Skeletal muscle cell (primary cell): ENCODE results near the gene DHRS3.

Source experiments
- DNase-seq: peaks from one replicate; pipeline ENCODE4 v3.0.0-alpha.2; 2010; ENCODE audit warnings: low read depth
- H3K4me3 ChIP-seq: 2 replicates; pipeline ENCODE4 v1.5.1; 2011; ENCODE audit warnings: low read depth, mild to moderate bottlenecking, control low read depth, low read length, moderate library complexity

The DHRS3 gene

DNA sequence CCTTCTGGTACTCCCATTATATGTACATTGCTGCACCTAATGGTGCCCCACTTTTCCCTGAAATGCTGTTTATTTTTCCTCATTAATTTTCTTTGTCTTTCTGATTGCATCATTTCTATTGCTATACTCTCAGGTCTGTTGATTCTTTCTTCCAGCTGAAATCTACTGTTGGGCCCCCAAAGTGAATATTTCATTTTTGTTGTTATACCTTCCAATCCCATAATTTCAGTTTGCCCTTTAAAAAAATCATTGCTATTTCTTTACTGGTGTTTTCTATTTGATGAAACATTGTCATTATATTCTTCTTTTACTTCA, 22.9 kb upstream of the DHRS3 start:
- no peak overlapping the region for H3K4me3 ChIP-seq
- DNase-seq, result no peak

DNA sequence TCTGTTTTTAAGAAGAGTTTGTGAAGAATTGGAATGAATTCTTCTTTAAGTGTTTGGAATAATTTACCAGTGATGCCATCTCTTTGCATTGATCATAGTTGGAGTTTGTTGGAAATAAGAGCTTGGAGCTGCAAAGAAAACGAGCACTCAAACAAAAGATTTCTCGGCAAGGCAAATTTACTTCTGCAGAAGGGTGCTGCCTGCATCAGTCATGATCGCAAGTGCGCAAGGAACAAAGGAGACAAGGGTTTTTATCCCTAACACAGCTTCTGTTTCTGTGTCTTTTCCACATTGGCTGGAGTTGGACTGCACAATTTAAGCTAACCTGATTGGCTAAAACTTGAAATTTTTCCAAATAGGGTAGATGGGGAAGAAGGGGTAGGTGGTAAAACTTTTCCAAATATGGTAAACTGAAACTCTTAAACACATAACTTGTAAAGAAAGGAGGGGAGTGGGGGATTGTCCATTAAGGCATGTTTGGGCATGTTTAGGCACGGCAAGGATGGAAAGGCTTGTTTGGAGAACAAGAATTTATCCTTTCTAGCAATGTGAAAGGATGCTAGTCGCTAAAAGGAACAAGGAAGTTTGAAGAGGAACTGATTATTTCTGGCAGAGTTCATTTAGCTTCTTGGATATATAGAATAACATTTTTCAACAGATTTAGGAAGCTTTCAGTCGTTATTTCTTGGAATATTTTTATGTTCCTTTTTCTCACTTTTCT, 22.4 kb upstream of the DHRS3 start:
- no peak for DNase-seq
- H3K4me3 ChIP-seq, result no peak overlapping the region

DNA sequence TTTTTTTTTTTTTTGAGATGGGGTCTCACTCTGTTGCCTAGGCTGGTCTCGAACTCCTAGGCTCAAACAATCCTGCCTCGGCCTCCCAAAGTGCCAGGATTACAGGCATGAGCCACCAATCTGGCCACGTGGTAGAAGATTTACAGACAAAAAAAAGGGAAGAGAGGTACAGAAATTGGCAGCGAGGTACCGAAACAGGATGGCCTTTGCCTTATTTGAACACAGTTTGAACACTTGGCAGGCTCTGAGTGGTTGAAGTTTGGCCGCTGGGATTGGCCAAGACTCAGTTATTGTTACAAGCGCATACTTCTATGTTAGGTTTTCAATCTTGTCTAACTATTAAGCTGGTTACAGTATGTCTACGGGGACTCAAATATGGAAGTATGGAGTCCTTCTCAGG, 19.7 kb upstream of the DHRS3 start:
- DNase-seq, result no peak
- no peak overlapping the region for H3K4me3 ChIP-seq

DNA sequence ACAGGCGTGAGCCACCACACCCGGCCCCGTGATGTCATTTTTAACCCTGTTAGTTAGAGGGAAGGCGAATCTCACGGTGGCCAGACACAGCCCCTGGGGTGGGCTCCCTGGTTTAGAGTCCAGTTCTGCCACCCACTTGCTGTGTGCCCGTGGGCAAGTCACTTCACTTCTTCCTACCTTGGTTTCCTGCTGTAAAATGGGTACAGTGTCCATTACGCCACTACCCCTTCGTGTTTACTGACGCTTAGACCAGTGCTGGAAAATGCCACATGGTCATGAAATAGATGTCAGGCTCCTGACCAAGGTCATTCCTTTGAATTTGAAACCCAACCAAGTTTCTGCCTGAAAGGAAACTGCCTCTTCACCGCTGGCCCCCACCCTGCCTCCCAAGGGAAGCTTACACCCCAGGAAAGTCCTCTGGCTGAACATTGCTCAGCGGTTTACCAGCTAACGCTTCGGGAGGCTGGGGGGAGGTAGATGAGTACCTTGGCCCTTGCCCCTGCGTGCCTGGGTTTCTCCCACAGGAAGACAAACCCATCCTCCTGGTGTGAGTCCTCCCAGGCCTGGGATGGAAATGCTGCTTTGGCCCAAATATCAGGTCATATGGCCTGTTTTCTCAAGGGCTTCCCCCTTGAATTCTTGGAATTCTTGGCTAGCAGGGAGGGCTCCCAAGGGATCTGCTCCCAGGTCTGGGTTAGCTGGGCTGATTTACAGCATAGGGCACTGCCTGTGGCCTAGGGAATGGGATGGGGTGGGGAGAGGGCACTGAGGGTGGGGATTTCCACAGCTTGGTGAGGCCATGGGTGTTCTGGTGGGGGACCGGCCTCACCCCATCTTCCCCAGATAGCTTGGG, 18.3 kb upstream of the DHRS3 start:
- no peak overlapping the region for H3K4me3 ChIP-seq
- DNase-seq, result peak; percentile 29

DNA sequence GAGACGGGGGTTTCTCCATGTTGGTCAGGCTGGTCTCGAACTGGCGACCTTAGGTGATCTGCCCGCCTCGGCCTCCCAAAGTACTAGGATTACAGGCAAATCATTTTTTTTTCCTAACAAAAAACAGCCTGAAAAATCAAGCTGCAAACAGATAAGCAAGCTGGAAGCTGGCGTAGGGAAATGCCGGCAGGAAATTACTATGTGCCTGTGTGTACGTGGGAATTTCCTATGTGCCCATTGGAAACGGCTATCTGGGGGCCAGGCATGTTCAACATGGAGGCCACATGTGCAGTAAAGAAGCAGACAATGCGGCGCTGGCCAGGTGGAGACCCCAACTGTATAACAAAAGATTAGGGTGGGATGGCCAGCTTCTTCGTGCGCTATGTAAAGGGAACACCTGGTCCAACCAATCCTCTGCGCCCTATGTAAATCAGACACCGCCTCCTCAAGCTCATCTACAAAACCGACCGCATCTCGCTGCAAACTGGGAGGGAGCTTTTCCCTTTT, 16.7 kb upstream of the DHRS3 start:
- no peak for DNase-seq
- H3K4me3 ChIP-seq, result no peak overlapping the region

DNA sequence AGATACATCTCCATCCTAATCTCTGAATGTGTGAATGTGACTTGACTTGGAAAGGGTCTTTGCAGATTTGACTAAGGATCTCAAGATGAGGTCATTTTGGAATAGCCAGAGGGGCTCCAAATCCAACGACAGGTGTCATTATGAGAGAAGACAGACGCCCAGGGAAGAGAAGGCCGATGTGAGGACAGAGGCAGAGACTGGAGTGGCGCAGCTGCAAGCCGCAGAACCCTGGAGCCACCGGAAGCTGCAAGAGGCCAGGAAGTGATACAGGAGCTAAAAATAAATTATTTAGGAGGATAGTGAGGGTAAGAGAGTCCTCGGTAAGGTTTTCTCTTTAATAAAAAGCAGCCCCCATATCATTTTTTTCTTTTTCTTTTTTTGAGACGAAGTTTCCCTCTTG, 16.1 kb upstream of the DHRS3 start:
- H3K4me3 ChIP-seq, result no peak overlapping the region
- DNase-seq, result no peak

DNA sequence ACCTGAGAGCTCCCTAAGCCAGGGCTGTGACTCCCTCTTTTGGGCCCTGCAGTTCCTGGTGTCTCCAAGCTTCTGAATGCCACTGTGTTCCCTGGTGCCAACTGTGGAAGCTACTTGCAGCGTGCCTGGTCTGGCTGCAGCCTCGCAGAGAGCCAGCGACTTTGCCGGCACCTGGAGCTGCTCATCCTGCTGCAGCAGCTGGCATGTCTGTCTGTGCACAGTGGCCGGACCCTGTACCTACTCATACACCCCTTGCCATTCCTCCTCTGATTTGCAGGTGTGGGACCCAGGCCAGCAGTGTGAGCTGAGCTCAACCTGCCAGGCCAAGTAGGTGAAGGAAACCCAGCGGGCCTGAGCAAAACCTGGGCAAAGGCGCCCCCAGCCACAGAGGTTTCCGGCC, 13.6 kb upstream of the DHRS3 start:
- no peak overlapping the region for H3K4me3 ChIP-seq

DNA sequence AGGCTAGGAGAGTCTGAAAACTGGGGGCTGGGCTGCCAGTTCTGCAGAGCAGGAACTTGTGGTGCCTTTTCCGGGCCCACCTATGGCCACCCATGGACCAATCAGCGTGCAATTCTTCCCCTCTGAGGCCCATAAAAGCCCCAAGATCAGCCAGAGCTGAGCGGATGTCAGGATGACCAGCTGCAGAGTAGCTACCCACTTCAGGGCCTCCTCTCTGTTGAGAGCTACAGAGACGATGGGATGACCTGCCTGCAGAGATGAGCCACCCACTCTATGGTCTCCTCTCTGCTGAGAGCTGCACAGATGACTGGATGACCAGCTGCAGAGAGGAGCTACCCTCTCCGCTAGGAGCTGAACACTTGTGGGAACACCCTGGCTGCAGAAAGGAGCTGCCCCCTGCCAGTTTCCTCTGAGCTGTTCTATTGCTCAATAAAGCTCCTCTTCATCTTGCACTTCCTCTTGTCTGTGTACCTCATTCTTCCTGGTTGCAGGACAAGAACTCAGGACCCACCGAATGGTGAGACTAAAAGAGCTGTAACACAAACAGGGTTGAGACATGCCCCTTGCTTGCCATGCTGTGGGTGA, 13.0 kb upstream of the DHRS3 start:
- H3K4me3 ChIP-seq, result no peak overlapping the region
- no peak for DNase-seq

More for the DNA sequence above, 13.6 kb upstream of the DHRS3 start:
- no peak for DNase-seq

DNA sequence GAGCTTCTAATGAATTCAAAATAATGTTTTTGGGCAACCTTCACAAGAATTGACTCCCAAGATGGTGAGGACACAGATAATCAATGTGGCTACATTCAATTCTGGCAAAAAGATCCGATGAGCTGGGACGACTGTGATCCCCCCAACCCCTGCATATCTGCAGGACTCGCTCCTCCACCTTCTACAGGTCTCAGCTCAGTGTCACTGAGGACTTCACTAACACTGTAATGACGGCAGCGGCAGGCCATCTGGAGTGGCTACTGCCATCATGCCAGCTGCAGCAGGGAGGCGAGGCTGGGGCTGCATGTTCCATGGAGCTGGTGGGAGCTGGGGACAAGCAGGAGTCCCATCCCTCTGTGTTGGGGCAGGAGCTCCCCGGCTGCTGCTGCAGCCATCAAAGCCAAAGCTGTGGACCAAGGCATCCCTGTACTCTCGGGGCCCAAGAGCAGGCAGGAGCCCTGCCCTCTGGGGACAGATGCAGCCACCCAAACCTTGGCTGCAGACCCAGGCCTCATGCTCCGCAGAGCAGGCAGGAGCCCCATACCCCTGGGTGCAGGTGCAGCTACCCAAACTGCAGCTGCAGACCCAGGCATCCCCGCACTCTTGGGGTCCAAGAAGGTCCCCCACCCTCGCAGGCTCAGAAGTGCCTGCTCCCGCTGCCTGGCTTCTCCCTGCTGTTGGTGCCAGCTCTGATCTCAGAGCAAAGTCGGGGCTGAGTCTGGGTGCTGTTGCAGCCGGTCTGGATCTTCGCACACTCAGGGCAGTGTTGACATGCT, 12.2 kb upstream of the DHRS3 start:
- no peak overlapping the region for H3K4me3 ChIP-seq
- no peak for DNase-seq

DNA sequence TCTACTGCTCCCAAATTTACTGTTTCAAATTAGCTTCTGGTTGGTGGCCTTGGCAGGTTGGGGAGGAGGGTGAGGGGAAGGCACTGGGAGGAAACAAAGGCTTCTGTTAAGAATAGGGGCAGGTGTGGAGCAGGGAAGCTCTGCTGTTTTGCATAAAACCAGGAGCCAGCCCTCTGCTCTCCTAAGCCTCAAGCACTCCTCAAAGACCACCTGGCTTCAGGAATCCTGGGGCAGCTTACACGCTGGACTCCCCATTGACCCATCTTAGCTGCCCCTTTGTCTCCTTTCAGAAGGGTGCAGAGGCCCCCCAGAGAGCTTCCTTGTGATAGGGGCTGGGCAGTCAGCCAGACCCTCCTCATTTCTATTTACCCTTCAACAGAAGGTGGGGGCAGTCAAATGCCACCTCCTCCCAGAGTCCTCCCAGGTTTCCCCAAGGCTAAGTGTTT, 11.5 kb upstream of the DHRS3 start:
- no peak overlapping the region for H3K4me3 ChIP-seq
- DNase-seq, result no peak

DNA sequence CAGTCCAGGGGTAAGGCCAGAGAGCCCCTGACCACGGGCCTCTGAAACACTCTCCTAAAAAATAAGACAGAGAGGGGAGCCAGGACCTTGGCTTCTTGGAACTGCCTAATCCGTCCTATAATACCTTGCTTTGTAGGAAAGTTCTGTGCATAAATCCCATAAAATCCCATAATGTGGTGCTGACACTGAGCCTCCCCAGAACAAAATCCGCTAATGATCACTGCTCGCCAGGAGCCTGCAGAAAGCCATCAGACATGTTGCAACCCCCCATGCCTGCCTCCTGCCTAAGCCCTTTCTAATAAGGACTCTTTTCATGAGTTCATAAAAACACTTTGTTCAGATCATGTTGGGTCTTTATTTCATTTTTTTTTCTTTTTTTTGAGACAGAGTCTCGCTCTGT, 9.3 kb upstream of the DHRS3 start:
- DNase-seq, result no peak
- no peak overlapping the region for H3K4me3 ChIP-seq

DNA sequence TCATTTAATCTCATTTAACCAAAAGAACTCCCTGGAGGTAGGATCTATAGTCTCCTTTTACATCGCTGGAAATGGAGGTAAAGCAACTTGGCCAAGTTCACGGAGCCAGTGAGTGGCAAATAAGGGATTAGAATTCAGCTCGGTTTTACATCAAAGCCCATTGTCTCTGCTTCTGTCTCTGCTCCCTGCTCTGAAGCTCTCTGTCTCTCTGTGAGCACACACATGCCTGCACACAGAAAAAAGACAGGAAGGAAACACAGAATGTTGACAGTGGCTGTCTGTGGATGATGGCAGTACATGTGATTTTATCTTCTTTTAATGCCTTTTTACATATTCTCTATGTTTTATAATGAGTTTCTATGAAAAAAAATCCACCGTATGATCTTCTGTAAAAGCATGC, 8.9 kb upstream of the DHRS3 start:
- DNase-seq, result no peak

DNA sequence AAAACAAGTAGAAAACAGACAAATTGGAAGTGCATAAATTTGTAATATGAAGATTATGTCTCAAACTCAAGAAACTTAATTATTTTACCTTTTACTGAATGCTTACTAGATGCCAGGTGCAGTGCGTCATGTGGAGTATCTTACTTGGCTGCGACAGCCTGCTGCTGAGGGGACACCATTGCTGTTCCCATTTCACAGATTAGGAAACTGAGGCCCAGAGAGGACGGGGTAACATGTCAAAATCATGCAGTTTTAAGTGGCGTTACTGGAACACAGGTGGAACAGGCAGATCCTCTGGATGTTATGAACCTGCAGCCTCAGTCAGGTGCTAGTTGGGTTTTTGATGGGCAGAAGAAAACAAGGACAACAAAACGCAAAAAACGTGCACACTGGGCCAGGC, 7.3 kb upstream of the DHRS3 start:
- no peak overlapping the region for H3K4me3 ChIP-seq
- no peak for DNase-seq

More for the DNA sequence above, 8.9 kb upstream of the DHRS3 start:
- no peak overlapping the region for H3K4me3 ChIP-seq

DNA sequence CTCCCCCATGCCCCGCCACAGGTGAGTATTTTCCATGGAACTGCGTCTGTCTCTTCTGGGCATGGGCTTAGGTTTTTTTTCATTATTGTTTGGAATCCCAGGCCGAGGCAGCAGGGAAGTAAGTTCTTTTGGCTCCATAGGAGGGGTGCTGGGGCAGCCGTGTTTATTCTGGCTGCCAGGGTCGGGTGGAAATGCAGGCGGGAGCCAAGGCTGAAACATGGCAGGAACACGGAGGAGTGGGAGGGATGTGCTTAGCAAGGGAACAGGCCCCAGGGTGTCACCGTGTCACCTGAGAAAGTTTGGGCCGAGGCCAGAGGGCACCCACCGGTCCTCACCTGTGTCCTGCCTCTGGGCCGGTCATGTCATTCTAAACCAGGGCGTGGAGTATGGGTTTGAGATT, 4.5 kb upstream of the DHRS3 start:
- no peak overlapping the region for H3K4me3 ChIP-seq
- no peak for DNase-seq

DNA sequence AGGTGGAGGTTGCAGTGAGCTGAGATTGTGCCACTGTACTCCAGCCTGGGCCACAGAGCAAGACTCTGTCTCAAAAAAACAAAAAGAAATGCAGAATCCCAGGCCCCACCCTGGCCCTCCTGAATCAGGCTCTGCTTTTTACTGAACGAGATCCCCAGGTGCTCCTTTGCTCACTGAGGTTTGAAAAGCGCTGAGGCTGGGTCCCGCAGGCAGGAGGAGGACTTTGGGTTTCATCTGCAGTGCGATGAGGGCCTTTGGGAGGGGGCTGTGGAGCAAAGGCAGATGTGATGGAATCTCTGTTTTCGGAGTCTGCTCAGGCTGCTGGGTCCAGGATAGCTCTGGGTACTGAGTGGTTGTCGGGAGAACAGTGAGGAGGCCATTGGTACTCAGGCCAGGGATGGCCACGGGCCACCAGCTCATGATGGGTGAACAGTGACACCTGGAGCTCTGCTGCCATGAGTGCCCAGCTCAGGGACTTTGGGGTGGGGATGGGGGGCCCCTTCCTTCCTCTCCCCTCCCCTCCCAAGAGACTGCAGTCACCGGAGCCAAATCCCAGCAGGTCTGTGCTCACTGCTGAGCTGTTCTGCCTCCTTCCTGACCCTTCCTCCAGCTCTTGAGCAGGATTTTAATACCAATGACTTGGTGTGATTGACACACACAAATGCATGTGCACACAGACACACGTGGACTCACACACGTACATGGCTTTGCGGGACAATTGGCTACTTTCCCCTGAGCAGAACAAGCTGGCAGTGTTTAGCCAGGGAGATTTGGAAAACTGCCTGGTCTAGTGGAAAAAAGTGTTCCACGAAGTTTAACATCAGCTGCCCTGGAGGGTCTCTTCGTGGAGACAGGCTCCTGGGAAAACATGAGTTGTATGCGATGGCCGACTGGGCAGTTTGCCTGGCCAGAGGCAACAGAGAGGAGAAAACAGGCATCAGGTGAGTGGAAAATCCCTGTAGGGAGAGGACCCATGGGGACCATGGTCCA, 3.6 kb upstream of the DHRS3 start:
- H3K4me3 ChIP-seq, result no peak overlapping the region
- DNase-seq, result no peak

DNA sequence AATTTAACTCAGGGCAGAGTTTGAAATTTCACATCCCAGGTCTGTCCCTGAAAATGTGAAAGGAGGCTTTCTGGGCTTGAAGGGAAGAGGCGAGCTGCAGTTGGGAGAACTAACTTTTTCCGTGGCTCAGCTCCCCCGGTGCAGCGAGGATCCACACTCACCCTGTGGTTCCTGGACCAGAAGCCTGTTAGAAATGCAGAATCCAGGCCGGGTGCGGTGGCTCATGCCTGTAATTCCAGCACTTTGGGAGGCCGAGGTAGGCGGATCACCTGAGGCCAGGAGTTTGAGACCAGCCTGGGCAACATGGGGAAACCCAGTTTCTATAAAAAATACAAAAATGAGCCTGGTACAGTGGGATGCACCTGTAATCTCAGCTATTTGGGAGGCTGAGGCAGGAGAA, 2.9 kb upstream of the DHRS3 start:
- no peak for DNase-seq
- no peak overlapping the region for H3K4me3 ChIP-seq

DNA sequence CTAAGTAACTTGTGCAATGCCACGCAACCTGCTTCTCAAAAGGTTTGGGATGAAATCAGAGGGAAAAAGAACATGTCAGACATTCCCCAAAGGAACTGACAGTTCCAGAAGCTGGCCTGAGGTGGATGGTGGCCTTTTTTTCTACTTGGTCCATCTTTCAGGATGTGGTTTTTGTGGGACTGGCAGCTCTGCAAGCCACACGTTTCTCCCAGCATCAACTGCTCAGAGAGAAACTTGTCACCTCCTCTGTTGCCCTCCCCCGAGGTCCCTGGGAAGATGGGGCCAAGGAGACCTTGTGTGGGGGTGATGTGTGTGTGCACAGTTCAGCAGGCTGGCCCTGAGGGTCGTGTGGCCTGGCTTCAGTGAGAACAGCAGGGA, 2.5 kb upstream of the DHRS3 start:
- DNase-seq, result no peak
- no peak overlapping the region for H3K4me3 ChIP-seq

DNA sequence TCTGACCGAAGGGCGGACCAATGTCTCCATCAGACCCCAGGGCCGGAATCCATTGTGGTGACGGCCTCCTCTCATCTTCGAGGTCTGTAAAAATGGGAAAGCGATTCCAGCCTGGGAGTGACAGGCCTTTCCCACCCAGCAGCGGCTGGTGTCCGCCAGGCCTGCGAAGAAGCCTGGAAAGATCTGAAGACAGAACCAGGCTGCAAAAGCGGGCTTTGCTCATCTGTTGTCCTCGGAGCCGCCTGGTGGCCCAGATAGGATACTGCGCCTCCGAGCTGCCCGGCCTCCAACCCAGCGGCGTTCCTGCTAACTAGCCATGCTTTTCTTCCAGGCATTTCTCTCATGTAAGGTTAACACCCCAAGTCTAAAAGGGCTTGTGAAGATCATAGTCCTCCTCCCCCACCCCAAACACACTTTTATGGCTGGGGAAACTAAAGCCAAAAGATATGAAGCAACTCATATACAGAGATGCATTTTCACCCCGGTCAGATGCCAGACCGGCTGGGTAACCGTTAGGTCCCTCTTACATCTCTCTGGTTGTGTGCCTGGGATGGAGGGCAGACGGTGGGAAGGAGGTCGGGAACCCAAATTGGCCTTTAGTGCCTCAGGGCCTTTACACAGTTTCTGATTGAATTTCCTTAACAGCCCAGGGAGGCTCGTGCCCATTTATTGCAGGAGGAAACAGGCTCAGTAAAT, 1.9 kb upstream of the DHRS3 start:
- no peak for DNase-seq
- H3K4me3 ChIP-seq, result no peak overlapping the region
